Fibroblast of gingiva (primary cell): Measurements from ENCODE around the gene TXNRD2.
"Not testable (repeated sequence)": the region's sequence is repeated elsewhere in the genome, so short reads cannot be mapped to it uniquely, and the experiment has no call there.

Experiments
- DNase-seq: peaks from one replicate; pipeline ENCODE4 v3.0.0-alpha.2; 2011; ENCODE audit warnings: low read depth

TXNRD2 gene

GRCh38 chr22:19844377-19845053, 97.1 kb downstream of the TXNRD2 start:
- DNase-seq = peak; percentile 78

- no peak for DNase-seq
Measured at GRCh38 chr22:19843857-19844376, 97.7 kb downstream of the TXNRD2 start.

GRCh38 chr22:19843107-19843856, 98.3 kb downstream of the TXNRD2 start:
- no peak for DNase-seq

- DNase-seq = no peak
Measured at GRCh38 chr22:19842393-19843106, 99.1 kb downstream of the TXNRD2 start.

DNA sequence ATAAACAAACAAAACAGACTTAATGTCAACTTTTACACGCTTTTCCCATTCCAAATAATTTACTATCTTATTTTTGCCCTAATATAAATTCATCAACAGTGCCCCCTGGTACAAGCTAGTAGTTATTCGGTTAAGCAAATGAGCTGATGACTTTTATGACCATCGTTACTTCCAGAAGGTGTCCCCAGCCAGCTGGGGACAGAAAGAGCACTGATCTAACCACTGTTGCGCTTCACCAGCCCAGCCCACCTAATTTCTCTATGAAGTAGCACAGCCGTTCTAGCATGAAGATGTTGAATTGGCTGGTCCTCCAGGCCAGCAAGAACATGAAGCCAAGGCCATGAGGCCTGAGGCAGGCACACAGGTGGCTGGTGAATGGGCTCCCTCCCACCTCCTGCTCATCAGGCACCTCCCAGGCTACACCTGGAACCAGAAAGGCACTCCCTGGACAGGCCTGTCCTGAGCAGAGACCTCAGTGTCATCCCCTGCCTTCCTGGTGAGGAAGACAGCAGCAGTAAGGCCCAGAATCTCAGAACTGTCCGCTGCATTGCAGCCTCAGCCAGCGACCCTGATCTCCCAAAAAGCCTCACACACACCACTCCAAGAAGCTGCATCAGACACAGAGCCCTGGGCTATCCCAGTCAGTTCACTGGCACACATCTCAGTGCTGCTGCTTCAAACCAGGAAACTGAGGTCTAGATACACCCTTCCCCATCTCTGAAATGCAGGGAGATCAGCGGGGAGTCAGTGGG, 99.8 kb downstream of the TXNRD2 start:
- DNase-seq = no peak

DNA sequence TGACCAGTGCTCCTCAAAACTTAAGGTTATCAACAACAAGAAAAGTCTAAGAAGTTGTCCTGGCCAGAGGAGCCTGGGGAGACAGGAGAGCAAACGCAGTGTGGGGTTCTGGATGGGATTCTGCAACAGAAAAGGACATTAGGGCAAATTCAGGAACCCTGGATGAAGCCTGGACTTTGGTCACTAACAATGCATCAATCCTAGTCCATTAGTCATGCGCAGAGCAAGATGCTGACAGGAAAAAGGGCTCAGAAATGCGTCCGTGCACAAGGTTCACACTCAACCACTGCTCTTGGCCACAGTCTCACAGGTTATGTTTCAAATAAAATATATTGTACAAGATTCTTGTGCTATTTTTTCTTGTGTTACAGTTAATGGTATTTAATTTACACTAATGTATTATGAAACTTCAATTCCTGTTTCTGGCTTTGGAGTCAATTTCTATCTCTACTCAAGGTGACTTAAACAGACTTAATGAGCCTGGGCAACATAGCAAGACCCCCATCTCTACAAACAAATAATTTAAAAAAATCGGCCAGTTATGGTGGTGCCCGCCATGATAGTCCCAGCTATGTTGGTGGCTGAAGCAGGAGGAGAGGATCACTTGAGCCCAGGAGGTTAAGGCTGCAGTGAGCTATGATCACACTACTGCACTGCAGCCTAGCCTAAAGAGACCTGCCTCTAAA, 100.5 kb downstream of the TXNRD2 start:
- DNase-seq = no peak

DNA sequence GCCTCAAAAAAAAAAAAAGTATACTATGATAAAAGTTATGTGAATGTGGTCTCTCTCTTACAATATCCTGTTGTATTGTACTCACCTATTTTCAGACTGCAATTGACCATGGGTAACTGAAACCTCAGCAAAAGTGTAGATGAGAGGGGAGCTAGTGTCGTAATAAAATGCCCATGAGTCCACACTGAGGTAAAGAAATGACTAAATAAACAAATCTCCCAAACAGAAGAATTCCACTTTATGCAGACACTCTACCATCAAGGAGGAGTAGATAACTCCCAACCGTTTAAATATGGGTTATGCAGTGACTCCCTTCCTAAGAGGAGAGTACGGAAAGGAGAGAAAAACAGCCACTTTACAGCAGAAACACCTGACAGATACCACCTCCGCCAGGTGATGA, 101.6 kb downstream of the TXNRD2 start:
- DNase-seq = no peak

GRCh38 chr22:19837915-19838314, 103.7 kb downstream of the TXNRD2 start:
- DNase-seq = no peak

DNA sequence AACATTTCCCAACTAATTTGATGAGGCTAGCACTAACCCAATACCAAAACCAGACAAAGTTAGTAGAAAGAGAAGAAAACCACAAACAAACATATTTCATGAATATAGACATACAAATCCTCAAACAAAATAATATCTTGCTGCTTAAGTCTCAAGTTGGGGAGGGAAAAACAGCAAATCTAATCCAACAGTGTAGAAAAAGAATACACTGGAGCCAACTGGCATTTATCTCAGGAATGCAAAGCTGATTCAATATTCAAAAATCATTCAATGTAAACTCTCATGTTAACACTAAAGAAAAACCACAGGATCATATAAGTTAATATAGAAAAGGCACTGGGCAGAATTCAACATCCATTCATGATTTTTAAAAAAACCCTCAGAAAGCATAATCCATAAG, 105.1 kb downstream of the TXNRD2 start:
- DNase-seq = no peak

GRCh38 chr22:19834599-19834998, 107.0 kb downstream of the TXNRD2 start:
- DNase-seq = no peak

DNA sequence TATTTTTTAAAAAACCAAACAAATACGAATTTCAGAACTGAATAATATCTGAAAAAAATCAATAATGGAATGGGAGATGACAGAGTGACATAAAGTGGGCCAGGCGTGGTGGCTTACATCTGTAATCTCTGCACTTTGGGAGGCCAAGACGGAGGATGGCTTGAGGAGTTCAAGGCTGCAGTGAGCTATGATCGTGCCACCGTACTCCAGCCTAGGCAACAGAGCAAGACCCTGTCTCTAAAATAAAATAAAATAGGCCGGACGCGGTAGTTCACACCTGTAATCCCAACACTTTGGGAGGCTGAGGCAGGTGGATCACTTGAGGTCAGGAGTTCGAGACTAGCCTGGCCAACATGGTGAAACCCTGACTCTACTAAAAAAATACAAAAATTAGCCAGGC, 108.3 kb downstream of the TXNRD2 start:
- DNase-seq = not testable (repeated sequence)

DNA sequence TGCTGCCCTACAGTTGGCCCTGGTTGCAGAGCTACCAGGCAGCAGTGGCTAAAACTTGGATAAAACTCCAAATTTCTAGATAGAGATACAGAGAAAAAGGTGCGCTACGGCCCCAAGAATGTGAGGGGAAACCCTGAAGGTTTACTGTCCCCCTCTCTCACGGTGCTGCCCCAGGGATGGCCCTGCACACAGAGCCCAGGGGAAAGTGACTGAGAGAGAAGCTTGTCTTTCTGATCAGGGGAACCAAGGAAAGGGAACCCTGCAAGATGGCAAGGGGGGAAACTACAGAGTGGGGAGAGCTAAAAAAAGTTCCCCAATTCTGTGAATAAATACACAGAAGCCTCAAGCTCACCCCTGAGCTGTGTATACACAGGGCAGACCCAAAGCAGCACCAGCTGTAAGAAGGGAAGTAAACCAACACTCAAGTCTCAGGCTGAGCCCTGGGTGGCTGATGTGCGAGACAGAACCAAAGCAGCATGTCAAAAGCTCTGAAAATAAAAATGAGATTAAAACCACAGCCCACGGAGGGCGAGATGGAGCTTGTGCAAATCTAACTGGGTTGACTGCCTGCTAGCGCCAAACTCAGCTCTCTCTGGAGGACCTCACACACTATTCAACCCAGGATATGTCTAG, 109.0 kb downstream of the TXNRD2 start:
- no peak for DNase-seq

GRCh38 chr22:19831979-19832378, 109.6 kb downstream of the TXNRD2 start:
- not testable (repeated sequence) for DNase-seq

DNA sequence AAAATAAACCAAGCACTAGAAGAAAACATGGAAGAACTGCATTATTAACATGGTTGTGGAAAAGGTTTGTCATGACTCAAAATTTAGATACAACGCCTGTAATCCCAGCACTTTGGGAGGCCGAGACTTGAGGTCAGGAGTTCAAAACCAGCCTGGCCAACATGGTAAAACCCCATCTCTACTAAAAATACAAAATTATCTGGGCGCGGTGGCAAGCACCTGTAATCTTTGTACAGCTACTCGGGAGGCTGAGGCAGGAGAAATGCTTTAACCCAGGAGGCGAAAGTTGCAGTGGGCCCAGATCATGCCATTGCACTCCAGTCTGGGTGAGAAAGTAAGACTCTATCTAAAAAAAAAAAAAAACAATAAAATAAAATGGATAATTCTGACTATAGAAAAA, 110.6 kb downstream of the TXNRD2 start:
- no peak for DNase-seq

GRCh38 chr22:19828035-19828401, 113.6 kb downstream of the TXNRD2 start:
- DNase-seq = no peak

- no peak for DNase-seq
Measured at GRCh38 chr22:19827341-19828034, 114.1 kb downstream of the TXNRD2 start.

DNA sequence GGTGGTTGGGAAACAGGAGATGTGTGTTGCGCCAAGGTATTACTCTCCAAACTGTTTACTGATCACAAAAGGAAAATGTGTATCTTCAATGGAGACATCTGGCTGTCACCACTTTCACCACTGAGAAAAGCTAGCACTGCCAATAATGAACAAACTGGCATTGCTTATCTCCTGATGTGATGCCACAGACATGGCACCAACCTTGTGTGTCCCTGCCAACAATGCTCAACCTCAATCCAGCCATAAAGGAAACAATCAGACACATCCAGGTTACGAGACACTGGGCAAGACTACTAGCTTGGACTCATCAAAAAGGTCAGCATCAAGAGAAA, 115.0 kb downstream of the TXNRD2 start:
- DNase-seq = no peak

DNA sequence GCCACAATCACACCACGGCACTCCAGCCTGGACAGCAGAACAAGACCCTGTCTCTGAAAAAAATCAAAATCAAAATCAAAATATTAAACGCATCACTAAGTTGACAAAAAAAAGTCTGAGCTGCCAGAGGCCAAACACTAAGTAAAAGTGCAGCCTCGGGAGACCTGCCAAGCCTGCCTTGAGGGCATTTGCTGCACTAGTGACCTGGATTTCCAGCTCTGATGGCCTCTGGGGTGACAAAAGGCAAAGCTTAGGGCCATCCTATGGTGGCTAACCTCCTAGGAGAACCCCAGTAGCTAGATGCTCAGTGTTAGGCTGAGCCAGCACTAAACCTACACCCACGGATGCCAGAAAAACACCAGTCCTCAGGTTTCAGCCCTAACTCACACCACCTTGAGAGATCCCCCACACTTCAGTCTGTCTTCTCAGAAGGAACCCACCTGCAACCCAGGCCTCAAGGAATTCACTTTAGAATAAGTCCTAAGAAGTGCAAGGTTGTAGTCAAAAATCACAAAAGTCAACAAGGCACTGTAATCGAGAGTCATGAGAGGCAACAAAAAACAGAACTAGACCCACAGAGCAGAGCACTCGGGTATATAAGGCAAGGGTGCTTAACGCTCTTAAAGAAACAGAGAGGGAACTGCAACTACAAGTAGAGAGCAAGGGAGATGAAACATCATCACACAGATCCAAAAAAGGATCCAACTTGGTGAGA, 115.6 kb downstream of the TXNRD2 start:
- no peak for DNase-seq
